ENCODE measurements around the gene ATAD3A.

The ATAD3A gene

GRCh38 chr1:1541956-1542765 is 30.2 kb downstream of the ATAD3A start:
- H3K4me3 ChIP-seq (ENCODE audit: low read depth, low read length) = no peak overlapping the region
- in situ Hi-C loops (cut with HindIII; ENCODE audit: low sequenced_read_pairs) = no loop called here
- DNase-seq (ENCODE audit: low read depth) = no peak
- no peak for TF ChIP-seq CTCF (IDR thresholded peaks at IDR 0.05; ENCODE audit: low read depth, low read length, missing control alignments)

- no peak for DNase-seq (ENCODE audit: low read depth)
- in situ Hi-C loops (cut with HindIII; ENCODE audit: low sequenced_read_pairs) = no loop called here
- TF ChIP-seq CTCF (IDR thresholded peaks at IDR 0.05; ENCODE audit: low read depth, low read length, missing control alignments) = no peak
- H3K4me3 ChIP-seq (ENCODE audit: low read depth, low read length) = no peak overlapping the region
These were observed 31.1 kb downstream of the ATAD3A start for GRCh38 chr1:1542766-1543705.

GRCh38 chr1:1543706-1544099 is 31.7 kb downstream of the ATAD3A start:
- H3K4me3 ChIP-seq (ENCODE audit: low read depth, low read length) = no peak overlapping the region
- in situ Hi-C loops (cut with HindIII; ENCODE audit: low sequenced_read_pairs) = no loop called here
- TF ChIP-seq CTCF (IDR thresholded peaks at IDR 0.05; ENCODE audit: low read depth, low read length, missing control alignments) = no peak
- no peak for DNase-seq (ENCODE audit: low read depth)

GRCh38 chr1:1544544-1544943 is 32.6 kb downstream of the ATAD3A start:
- DNase-seq (ENCODE audit: low read depth) = no peak
- no peak overlapping the region for H3K4me3 ChIP-seq (ENCODE audit: low read depth, low read length)
- in situ Hi-C loops (cut with HindIII; ENCODE audit: low sequenced_read_pairs) = no loop called here
- no peak for TF ChIP-seq CTCF (IDR thresholded peaks at IDR 0.05; ENCODE audit: low read depth, low read length, missing control alignments)

GRCh38 chr1:1545946-1546737 is 34.2 kb downstream of the ATAD3A start:
- in situ Hi-C loops (cut with HindIII; ENCODE audit: low sequenced_read_pairs) = no loop called here
- no peak overlapping the region for H3K4me3 ChIP-seq (ENCODE audit: low read depth, low read length)
- no peak for DNase-seq (ENCODE audit: low read depth)
- no peak for TF ChIP-seq CTCF (IDR thresholded peaks at IDR 0.05; ENCODE audit: low read depth, low read length, missing control alignments)

GRCh38 chr1:1547011-1547410 is 35.0 kb downstream of the ATAD3A start:
- no peak for DNase-seq (ENCODE audit: low read depth)
- no peak overlapping the region for H3K4me3 ChIP-seq (ENCODE audit: low read depth, low read length)
- no peak for TF ChIP-seq CTCF (IDR thresholded peaks at IDR 0.05; ENCODE audit: low read depth, low read length, missing control alignments)
- in situ Hi-C loops (cut with HindIII; ENCODE audit: low sequenced_read_pairs) = no loop called here
